GM12892 (cell line): ENCODE results near the gene LAMA4.

Experiments
- POLR2A ChIP-seq: IDR thresholded peaks from 2 replicates; pipeline ENCODE4 v1.6.1; 2011; ENCODE audit warnings: low read depth, low read length, control low read depth
- POLR2AphosphoS5 ChIP-seq: IDR thresholded peaks from 2 replicates; pipeline ENCODE4 v1.6.1; 2011; ENCODE audit warnings: low read depth, low read length, control low read depth
- TAF1 ChIP-seq: IDR thresholded peaks from 2 replicates; pipeline ENCODE4 v1.6.1; 2011; ENCODE audit warnings: low read depth, mild to moderate bottlenecking, control low read depth, low read length, borderline replicate concordance

GRCh38 chr6:112195166-112195565 is 59.2 kb downstream of the LAMA4 start:
- TF ChIP-seq TAF1 (no peak), POLR2A (no peak), POLR2AphosphoS5 (no peak)
